Measurements from ENCODE around the gene LMO2. TPM values are rescaled to one million over a fixed set of nuclear protein-coding genes. Genes with fewer than 3 reads are reported as not detected.

The LMO2 gene
- total and polyA plus RNA-seq, 2 donors from 2014 or later = 57.1 to 60.6 TPM

DNA sequence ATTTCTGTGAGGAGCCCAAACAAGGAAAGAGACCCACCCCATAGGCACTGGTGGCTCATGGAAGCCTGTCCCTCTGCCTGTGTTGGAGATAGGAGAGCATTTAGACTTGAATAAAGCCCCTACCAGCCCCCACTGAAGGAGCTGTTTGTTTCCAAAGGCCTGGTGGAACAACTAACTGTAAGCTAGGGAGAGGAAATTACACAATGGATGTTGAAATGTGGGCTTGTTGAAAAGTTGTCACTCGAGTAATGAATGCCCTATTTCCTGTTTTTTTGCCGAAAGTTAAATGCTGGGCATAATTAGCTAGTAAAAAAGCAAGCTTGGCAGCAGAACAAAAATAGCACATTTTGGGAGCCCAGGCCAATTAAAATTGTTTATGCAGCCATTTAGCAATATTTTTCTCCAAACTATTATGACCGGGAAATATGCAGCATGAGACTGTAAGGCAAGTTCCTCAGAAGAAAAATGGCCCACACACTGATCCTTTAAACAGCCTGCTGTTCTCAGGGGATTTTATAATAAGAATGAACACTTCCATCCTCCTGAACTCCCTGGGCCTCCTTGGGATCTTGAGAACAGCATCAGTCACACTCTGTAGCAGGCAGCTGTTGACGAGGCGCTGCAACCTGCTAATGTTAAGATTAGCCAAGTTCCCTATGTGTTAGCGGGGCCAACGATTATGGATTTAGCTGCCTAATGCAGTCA, 38.6 kb upstream of the LMO2 start:
- peak overlapping the region in 1 of 3 donors; percentile 10 for H3K9ac ChIP-seq (ENCODE audit: low read length in 3 of 3)
- no peaks in the 10 kb centered on the region for H3K36me3 ChIP-seq (ENCODE audit: control insufficient read depth in 2 of 3, insufficient read depth in 3 of 3, low read length in 3 of 3)
- peak overlapping the region; percentile 26 to 89 for H3K27ac ChIP-seq (ENCODE audit: low read depth in 2 of 2, low read length in 2 of 2)
- H3K4me3 ChIP-seq (ENCODE audit: low read length in 3 of 3) = no peak overlapping the region
- no peaks in the 10 kb centered on the region for H3K9me3 ChIP-seq (ENCODE audit: control insufficient read depth in 2 of 3, insufficient read depth in 1 of 3, low read length in 3 of 3)
- peak in 3 of 5 donors; percentile 36 to 84 (median 67) for DNase-seq
- H3K27me3 ChIP-seq (ENCODE audit: control insufficient read depth, insufficient read depth, low read length) = no peaks in the 10 kb centered on the region
- no peak for FAIRE-seq
- TF ChIP-seq, protein P1, sequence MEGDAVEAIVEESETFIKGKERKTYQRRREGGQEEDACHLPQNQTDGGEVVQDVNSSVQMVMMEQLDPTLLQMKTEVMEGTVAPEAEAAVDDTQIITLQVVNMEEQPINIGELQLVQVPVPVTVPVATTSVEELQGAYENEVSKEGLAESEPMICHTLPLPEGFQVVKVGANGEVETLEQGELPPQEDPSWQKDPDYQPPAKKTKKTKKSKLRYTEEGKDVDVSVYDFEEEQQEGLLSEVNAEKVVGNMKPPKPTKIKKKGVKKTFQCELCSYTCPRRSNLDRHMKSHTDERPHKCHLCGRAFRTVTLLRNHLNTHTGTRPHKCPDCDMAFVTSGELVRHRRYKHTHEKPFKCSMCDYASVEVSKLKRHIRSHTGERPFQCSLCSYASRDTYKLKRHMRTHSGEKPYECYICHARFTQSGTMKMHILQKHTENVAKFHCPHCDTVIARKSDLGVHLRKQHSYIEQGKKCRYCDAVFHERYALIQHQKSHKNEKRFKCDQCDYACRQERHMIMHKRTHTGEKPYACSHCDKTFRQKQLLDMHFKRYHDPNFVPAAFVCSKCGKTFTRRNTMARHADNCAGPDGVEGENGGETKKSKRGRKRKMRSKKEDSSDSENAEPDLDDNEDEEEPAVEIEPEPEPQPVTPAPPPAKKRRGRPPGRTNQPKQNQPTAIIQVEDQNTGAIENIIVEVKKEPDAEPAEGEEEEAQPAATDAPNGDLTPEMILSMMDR (IDR thresholded peaks at IDR 0.05; ENCODE audit: borderline replicate concordance, extremely low read depth, insufficient read depth) = no peak
- H3K4me1 ChIP-seq (ENCODE audit: control insufficient read depth in 2 of 3, insufficient read depth in 2 of 3, low read depth in 1 of 3, low read length in 3 of 3) = peaks cover 3 to 28% (median 20%) of the 10 kb centered on the region in 3 donors
- intact Hi-C loops (cut with DNase I) = no loop called here

DNA sequence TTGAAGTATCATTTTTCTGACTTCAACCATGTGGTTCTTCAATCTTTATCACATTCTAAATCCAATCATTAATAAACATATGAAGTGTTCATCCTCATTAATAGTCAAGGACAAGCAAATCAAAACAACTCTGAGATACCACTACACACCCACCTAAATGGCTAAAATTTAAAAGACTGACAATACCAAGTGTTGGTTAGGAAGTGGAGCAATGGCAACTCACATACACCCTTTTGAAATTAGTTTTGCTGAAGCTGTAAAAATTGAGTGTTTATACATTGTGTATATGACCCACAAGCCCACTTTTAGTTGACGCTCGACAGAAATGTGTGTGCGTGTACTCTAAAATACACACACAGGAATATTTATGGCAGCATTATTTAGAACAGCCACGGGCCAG, 36.7 kb upstream of the LMO2 start:
- Histone ChIP-seq H3K27ac (ENCODE audit: low read depth in 2 of 2, low read length in 2 of 2) (no peak overlapping the region), H3K27me3 (ENCODE audit: control insufficient read depth, insufficient read depth, low read length) (no peaks in the 10 kb centered on the region), H3K4me1 (ENCODE audit: control insufficient read depth in 2 of 3, insufficient read depth in 2 of 3, low read depth in 1 of 3, low read length in 3 of 3) (peaks cover 3 to 13% (median 13%) of the 10 kb centered on the region in 3 donors), H3K9ac (ENCODE audit: low read length in 3 of 3) (no peak overlapping the region), H3K4me3 (ENCODE audit: low read length in 3 of 3) (no peak overlapping the region), H3K9me3 (ENCODE audit: control insufficient read depth in 2 of 3, insufficient read depth in 1 of 3, low read length in 3 of 3) (no peaks in the 10 kb centered on the region), H3K36me3 (ENCODE audit: control insufficient read depth in 2 of 3, insufficient read depth in 3 of 3, low read length in 3 of 3) (no peaks in the 10 kb centered on the region)
- TF ChIP-seq, protein P1 (IDR thresholded peaks at IDR 0.05; ENCODE audit: borderline replicate concordance, extremely low read depth, insufficient read depth) = no peak
- DNase-seq = no peak
- intact Hi-C loops (cut with DNase I) = no loop called here
- no peak for FAIRE-seq

DNA sequence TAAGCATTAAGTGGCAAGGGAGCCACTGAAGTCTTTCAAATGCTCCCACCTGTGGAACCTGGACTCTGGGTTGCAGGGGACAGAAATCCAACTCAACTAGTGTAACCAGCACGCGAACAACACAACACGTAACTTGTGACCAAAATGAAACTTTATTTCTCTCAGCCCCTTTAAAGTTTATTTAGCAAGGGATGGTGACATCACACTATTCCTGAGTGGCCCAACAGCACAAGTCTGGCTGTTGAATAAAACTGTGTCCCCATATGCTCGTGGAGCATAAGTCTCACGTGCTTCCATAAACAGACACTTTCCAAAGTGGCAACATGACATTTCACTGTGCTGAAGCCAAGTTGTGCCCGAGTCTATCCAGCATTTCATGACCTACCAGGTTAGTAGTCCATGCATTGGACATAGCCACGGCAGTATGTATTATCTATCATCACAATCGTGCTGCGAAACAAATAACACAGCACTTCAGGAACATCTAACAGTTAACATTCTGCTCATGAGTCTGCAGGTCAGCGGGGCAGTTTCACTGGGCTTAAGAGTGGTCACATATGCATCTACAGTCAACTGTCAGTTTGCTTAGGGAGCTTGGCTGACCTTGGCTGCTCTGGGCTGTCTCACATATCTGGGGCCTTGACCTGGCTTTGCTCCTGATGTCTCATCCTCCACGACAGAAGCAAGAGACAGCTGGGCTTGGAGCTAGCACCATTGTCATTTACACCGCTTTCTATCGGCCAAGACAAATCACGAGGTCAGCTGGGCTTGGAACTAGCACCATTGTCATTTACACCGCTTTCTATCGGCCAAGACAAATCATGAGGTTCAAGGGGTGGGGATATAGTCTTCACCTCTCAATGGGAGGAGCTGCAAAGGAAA, 35.0 kb upstream of the LMO2 start:
- Histone ChIP-seq H3K36me3 (ENCODE audit: control insufficient read depth in 2 of 3, insufficient read depth in 3 of 3, low read length in 3 of 3) (no peaks in the 10 kb centered on the region), H3K9ac (ENCODE audit: low read length in 3 of 3) (no peak overlapping the region), H3K27ac (ENCODE audit: low read depth in 2 of 2, low read length in 2 of 2) (no peak overlapping the region), H3K4me1 (ENCODE audit: control insufficient read depth in 2 of 3, insufficient read depth in 2 of 3, low read depth in 1 of 3, low read length in 3 of 3) (peaks cover 0 to 9% (median 0%) of the 10 kb centered on the region in 3 donors), H3K9me3 (ENCODE audit: control insufficient read depth in 2 of 3, insufficient read depth in 1 of 3, low read length in 3 of 3) (no peaks in the 10 kb centered on the region), H3K27me3 (ENCODE audit: control insufficient read depth, insufficient read depth, low read length) (no peaks in the 10 kb centered on the region), H3K4me3 (ENCODE audit: low read length in 3 of 3) (no peak overlapping the region)
- DNase-seq (no peak), FAIRE-seq (no peak)
- intact Hi-C loops (cut with DNase I) = no loop called here
- TF ChIP-seq, protein P1 (IDR thresholded peaks at IDR 0.05; ENCODE audit: borderline replicate concordance, extremely low read depth, insufficient read depth) = no peak

Measured in kidney (tissue), 14 donors.